ENCODE data around the gene PLXNA4.

Gene PLXNA4

DNA sequence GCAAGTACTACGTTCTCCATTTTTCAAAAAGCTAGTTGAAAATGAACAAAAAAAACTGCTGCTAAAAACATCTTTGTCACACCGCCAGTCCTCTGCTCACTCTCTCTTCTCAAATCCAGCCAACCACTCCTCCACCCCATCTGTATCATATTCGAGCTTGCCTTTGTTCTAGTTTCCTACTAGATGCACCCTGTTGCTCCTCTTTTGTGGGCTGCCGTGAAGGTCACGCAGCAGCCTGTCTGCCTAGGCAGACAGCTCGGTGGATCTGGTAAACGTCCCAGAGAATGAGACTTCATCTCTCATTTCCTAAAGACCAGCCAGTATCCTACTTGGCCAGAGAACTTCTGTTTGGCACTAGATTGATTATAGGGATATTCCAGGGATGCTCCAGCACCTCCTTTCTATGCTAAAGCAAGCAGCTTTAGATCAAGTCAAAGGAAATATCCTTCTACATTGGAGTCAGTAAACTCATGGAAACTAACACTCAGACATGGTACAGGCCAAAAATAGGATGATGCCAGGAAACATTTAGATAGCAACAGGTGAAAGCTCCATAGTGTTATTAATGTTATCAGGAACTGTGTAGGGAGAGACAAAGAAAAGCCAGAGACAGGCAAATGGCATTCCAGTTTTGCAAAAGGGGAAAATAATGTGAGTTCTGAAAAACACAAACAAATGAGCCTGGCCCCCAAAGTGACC lies 8.7 kb upstream of the PLXNA4 start:
- DNase-seq: no peak

GRCh38 chr7:132581431-132581830 lies 5.2 kb upstream of the PLXNA4 start:
- no peak for DNase-seq

DNA sequence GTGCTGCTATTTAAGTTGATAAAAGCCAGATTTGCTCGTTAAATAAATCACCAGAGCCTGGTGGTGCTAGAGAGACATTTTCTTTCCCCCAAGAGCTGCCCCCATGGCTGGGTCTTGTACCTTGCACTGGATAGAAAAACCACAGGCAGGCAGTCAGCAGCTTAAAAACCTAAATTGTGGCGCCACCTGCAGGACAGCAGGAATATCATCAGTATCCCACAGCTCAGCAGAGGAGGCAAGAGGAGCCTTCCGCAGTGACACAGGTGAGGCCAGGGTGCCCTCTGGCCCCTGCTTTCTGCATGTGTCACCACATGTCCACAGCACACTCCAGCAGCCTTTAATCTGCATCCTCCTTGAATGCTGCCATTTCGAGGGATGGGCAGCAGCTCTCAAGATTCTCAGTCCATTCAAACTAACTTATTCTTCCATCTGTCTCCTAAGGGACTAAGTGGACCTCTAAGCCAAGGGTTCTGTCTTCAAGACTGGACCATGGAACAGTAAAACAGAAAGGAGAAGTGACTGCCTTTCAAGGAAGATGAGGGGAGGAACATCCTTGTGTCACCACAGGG lies 4.5 kb upstream of the PLXNA4 start:
- peak; percentile 31 for DNase-seq

DNA sequence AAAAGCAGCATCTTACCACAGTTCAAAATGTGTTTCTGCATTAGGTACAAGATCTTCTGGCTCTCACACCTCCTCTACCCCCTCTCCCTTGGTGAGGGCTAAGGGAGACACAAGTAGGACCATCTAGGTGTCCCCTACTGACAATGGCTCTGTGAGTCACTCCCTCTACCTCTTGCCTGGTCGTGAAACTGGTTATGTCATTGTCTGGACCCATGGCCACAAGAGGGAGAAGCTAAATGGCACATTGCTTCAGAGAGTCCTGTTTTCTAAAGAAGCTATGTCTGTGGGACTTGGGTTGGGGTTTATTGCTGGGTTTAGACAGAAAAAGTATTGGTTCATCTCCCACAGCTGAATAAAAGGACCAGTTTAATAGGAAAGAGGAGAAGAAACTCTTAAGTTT lies 4.0 kb upstream of the PLXNA4 start:
- DNase-seq: no peak

GRCh38 chr7:132579260-132579899 lies 3.1 kb upstream of the PLXNA4 start:
- DNase-seq: no peak

DNA sequence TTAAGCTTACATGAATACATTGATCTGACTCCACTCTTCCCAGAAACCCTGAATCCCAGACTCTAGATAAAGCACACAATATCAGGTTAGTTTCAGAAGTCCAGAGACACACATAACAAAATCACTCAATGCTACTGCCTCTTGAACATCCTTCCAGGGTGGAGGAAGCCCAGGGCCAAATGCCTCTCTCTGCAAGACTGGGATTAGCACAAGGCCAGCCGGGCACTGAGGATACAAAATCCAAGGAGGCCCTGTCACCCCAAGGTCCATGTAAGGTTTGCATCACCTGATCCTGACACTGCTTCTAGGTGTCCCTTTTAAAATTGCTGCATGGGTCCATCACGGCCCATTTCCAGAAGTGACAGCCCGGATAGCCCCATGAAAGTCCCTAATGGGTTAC lies 2.6 kb upstream of the PLXNA4 start:
- no peak for DNase-seq

GRCh38 chr7:132578050-132578370 lies 1.7 kb upstream of the PLXNA4 start:
- no peak for DNase-seq

DNA sequence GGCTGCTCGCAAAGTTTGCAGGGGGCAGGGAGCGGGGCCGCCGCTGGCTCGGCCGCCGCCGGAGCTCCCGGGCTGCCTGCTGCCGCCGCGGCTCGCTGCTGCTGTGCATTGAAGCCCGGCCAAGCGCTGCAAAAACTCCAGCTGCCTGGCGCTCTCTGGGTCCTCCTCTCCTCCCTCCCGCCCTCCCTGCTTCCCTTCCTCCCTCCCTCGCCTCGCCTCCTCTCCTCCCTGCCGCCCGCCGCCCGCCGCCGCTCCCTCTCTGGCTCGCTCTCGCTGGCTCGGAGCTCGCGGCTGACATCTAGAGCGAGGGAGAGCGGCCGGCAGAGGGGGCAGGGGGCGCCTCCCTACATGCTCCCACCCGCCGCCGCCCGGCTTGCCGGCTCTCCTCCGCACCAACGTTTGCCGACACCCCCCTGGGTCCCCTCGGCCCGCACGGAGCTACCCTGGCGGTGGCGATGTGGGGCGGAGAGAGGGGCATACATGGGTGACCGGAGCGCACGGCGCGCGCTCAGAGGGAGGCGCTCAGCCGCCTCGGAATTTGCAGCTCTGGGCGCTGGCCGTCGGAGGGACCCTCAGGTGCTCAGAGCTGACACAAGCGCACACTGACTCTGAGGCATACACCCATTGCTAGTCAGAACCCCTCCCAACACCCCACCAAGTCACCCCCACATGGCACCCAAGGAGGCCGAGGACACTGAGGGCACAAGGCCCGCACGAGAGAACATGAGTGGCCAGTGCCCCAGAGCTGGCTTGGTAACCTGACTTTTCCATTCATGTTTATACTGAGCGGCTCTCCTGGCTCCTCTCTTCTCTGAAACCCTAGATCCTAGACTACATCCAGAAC lies 1.2 kb upstream of the PLXNA4 start:
- DNase-seq: peak; percentile 34

DNA sequence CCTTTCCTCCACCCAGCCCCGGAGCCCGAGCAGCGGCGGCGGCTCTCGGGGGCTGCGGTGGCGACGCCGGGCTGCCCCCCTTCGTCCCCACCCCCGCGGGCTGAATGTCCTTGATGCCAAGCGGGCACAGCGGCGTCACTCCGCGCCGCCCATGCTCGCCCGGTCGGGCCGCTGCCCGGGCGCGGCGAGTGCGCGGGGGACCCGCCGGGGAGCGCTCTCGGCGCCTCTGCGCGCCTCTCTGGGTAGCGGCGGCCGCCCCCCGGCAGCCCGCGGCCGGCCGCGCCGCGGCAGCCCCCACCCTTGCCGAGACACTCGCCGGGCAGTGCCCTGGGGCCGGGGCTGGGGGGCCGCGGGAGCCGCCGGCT lies 433 bp upstream of the PLXNA4 start:
- DNase-seq: no peak

DNA sequence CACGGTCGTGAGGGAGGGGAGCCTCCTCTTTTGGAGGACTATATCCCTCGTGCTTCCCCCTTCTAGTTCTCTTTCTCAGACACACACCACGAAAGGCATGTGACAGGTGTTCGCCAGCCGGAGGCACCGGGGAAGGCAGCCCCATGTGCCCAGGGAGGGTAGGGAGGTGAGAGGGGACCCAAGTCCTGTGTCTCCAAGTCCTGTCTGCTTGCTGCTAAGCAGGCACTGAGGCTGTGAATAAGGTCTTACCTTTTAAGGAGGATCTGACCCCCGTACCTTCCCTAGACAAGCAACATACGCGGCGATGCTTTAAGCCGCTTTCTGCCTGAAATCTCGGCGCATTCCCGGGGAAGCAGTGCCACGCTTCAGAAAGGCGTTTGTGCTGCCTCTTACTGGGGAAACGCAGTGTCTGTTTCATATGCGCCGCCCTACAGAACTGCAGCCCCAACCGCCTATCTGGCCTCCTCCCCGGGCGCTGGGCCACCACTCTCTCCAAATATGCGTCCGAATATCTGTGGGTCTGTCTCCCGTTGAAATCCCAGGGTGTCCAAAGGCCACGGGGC lies 770 bp downstream of the PLXNA4 start:
- DNase-seq: no peak

- DNase-seq: no peak
These were observed 2.0 kb downstream of the PLXNA4 start for GRCh38 chr7:132574223-132574622.

GRCh38 chr7:132573251-132573955 lies 2.9 kb downstream of the PLXNA4 start:
- DNase-seq: no peak

- DNase-seq: no peak
These were observed 3.7 kb downstream of the PLXNA4 start for GRCh38 chr7:132572526-132572925.

DNA sequence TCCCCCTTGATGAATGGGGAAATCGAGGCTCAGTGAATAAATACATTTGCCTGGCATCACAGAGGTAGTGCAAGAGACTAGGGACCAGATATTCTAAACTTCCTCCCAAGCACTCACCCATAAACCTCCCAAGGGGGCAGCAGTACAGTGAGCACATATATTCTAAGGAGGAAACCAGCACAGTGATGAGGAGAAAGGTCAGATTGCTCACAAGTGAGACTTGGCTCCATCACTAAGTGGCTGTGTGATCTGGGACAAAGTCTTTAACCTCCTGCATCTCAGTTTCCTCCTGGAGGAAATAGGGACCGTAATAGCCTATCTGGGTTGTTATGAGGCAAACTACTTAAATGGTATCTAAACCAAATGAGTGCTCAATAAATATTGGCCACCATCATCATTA lies 4.3 kb downstream of the PLXNA4 start:
- DNase-seq: no peak

DNA sequence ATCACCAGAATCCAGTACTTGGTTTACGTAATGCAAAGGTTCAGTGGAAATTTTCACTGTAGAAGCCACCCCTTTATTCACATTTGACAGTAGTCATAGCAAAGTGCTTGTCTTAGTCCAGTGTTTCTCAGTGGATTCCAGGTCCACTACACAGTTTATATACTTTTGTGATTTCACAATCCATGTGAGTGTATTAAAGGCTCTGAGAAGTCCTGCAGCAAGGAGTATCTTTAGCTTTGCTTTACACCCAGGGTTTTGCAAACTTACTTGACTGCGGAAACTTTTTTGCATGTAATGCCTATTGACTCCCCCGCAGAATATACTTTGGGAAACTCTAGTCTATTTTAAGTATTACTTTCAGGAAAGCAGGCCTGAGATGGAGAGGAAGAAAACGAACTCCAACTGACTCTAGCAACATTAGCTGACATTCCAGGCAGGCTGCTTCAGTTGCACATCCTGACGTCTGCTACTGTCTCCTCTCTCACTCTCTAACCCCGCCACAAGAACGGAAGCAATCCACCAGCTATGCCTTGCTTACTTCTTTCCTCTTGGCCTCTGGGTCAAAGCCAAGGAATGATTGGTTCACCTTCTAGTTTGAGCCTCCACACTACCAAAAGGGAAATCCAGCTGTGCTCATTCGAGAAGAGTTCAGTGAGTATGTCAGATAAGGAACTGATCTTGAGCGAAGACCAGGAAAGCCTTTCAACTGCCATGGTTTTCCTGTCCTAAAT lies 6.2 kb downstream of the PLXNA4 start:
- DNase-seq: no peak

- DNase-seq: no peak
These were observed 7.3 kb downstream of the PLXNA4 start for GRCh38 chr7:132568962-132569361.

- DNase-seq: no peak
These were observed 10.4 kb downstream of the PLXNA4 start for GRCh38 chr7:132565885-132566284.

DNA sequence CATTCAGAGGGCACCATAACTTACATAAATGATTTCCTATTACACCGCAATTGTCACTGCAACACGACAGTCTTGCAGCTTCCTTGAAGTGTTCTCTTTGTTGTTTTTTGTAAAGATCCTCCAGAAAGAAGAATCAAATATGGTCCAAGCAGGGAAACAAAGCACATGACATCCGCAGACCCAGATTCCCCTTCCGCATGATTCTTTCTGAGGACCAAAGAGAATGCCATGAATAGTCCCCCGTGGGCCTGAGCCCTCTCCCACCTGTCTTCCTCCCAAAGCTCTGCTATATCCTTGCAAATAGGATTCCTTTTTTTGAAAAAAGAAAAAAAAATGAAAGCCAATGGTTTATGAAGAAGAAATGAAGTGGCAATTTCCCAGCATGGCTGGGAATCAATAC lies 10.8 kb downstream of the PLXNA4 start:
- DNase-seq: no peak

DNA sequence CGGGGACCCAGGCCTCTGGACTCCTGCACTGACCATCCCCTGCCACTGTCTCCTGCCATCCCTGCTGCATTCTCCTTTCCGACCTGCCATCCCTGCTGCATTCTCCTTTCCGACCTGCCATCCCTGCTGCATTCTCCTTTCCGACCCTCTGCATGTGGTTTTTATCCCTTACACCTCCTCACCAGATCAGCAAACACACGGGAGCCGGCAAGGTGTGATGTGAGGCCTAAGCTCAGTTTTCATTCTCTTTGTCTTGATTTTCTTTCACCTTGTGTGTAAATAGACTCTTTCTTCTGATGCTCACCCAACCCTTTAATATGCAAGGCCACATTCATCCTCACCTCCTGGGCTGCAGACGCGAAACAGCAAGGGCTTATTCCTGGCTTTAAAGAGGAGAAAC lies 11.4 kb downstream of the PLXNA4 start:
- no peak for DNase-seq

DNA sequence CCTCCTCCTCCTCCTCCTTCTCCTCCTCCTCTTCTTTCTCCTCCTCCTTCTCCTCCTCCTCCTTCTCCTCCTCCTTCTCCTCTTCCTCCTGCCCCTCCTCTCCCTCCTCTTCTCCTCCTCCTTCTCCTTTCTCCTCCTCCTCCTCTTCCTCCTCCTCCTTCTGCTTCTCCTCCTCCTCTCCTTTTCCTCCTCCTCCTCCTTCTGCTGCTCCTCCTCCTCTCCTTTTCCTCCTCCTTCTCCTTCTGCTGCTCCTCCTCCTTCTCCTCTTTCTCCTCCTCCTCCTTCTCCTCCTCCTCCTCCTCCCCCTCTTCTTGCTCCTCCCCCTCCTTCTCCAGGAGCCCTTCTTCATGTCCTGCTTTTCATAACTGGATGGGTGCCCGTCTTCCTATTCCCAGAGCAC lies 12.2 kb downstream of the PLXNA4 start:
- no peak for DNase-seq

GRCh38 chr7:132562690-132563089 lies 13.6 kb downstream of the PLXNA4 start:
- DNase-seq: no peak

- DNase-seq: no peak
These were observed 14.5 kb downstream of the PLXNA4 start for GRCh38 chr7:132561763-132562162.
